HAP-1 (cell line): ENCODE measurements around the gene USP31.
"Not testable (repeated sequence)": the region's sequence is repeated elsewhere in the genome, so short reads cannot be mapped to it uniquely, and the experiment has no call there.

Experiments used
- DNase-seq, 2 experiments: peaks; one replicate each; pipeline ENCODE4 v3.0.0-alpha.2; 2016 to 2020; ENCODE audit warnings: low spot score in 2 of 2
- H3K27me3 ChIP-seq: fragments of 250-450 bp; sonication (Bioruptor Pico); 2 replicates; pipeline ENCODE4 v1.5.1; 2020; ENCODE audit warnings: low read depth, mild to moderate bottlenecking, moderate library complexity
- H3K36me3 ChIP-seq: fragments of 250-450 bp; sonication (Bioruptor Pico); replicated peaks from 2 replicates; pipeline ENCODE4 v1.5.1; 2020; ENCODE audit warnings: mild to moderate bottlenecking
- H3K4me1 ChIP-seq: fragments of 250-450 bp; sonication (Bioruptor Pico); 2 replicates; pipeline ENCODE4 v1.5.1; 2020; ENCODE audit warnings: mild to moderate bottlenecking
- H3K4me3 ChIP-seq: fragments of 250-450 bp; sonication (Bioruptor Pico); 2 replicates; pipeline ENCODE4 v1.5.1; 2020; ENCODE audit warnings: mild to moderate bottlenecking, moderate library complexity
- H3K9me3 ChIP-seq: fragments of 250-450 bp; sonication (Bioruptor Pico); 2 replicates; pipeline ENCODE4 v1.5.1; 2020; ENCODE audit warnings: mild to moderate bottlenecking, moderate library complexity
- in situ Hi-C: fragments of 300-500 bp; cut with MboI; formaldehyde crosslinking; loops from 3 replicates; pipeline ENCODE4 v1.14.3; 2020; ENCODE audit warnings: low sequenced_read_pairs, inconsistent platforms, mixed read lengths

Gene USP31

GRCh38 chr16:23113185-23113584 lies 36.1 kb downstream of the USP31 start:
- Histone ChIP-seq H3K36me3 (no peaks in the 10 kb centered on the region), H3K4me3 (no peak overlapping the region), H3K4me1 (peaks cover 10% of the 10 kb centered on the region), H3K27me3 (no peaks in the 10 kb centered on the region), H3K9me3 (no peaks in the 10 kb centered on the region)
- no peak for DNase-seq
- in situ Hi-C loops, result no loop called here

- in situ Hi-C loops, result no loop called here
- no peak overlapping the region for H3K4me3 ChIP-seq
Measured at GRCh38 chr16:23110257-23110899, 38.9 kb downstream of the USP31 start.

GRCh38 chr16:23107936-23108335 lies 41.3 kb downstream of the USP31 start:
- no peaks in the 10 kb centered on the region for H3K4me1 ChIP-seq
- no peak overlapping the region for H3K4me3 ChIP-seq
- in situ Hi-C loops, result no loop called here
- H3K27me3 ChIP-seq, result no peaks in the 10 kb centered on the region
- DNase-seq, result no peak
- no peaks in the 10 kb centered on the region for H3K9me3 ChIP-seq
- no peaks in the 10 kb centered on the region; the same call in 1 of the 2 replicates for H3K36me3 ChIP-seq

More at GRCh38 chr16:23110257-23110899, 38.9 kb downstream of the USP31 start:
- no peak for DNase-seq
- Histone ChIP-seq H3K36me3 (no peaks in the 10 kb centered on the region; the same call in 1 of the 2 replicates), H3K9me3 (no peaks in the 10 kb centered on the region), H3K27me3 (no peaks in the 10 kb centered on the region), H3K4me1 (no peaks in the 10 kb centered on the region)

GRCh38 chr16:23107117-23107516 lies 42.1 kb downstream of the USP31 start:
- Histone ChIP-seq H3K9me3 (no peaks in the 10 kb centered on the region), H3K4me3 (no peak overlapping the region), H3K4me1 (no peaks in the 10 kb centered on the region), H3K36me3 (no peaks in the 10 kb centered on the region; the same call in 1 of the 2 replicates), H3K27me3 (no peaks in the 10 kb centered on the region)
- in situ Hi-C loops, result no loop called here
- no peak for DNase-seq

GRCh38 chr16:23105309-23105708 lies 43.9 kb downstream of the USP31 start:
- H3K4me3 ChIP-seq, result no peak overlapping the region
- H3K27me3 ChIP-seq, result no peaks in the 10 kb centered on the region
- in situ Hi-C loops, result no loop called here
- no peaks in the 10 kb centered on the region for H3K4me1 ChIP-seq
- no peak for DNase-seq
- H3K9me3 ChIP-seq, result no peaks in the 10 kb centered on the region
- H3K36me3 ChIP-seq, result peaks cover under 1% of the 10 kb centered on the region

GRCh38 chr16:23104032-23104955 lies 45.0 kb downstream of the USP31 start:
- Histone ChIP-seq H3K9me3 (no peaks in the 10 kb centered on the region), H3K36me3 (peaks cover 11% of the 10 kb centered on the region), H3K4me1 (no peaks in the 10 kb centered on the region), H3K27me3 (no peaks in the 10 kb centered on the region), H3K4me3 (no peak overlapping the region)
- DNase-seq, result no peak
- in situ Hi-C loops, result no loop called here

- Histone ChIP-seq H3K9me3 (no peaks in the 10 kb centered on the region), H3K36me3 (peaks cover 11% of the 10 kb centered on the region), H3K27me3 (no peaks in the 10 kb centered on the region), H3K4me1 (no peaks in the 10 kb centered on the region), H3K4me3 (no peak overlapping the region)
- DNase-seq, result no peak
- in situ Hi-C loops, result no loop called here
Measured at GRCh38 chr16:23103603-23104002, 45.6 kb downstream of the USP31 start.

GRCh38 chr16:23101012-23101550 lies 48.2 kb downstream of the USP31 start:
- Histone ChIP-seq H3K4me1 (no peaks in the 10 kb centered on the region), H3K27me3 (no peaks in the 10 kb centered on the region), H3K4me3 (no peak overlapping the region), H3K9me3 (no peaks in the 10 kb centered on the region), H3K36me3 (peaks cover 11% of the 10 kb centered on the region)
- DNase-seq, result no peak
- in situ Hi-C loops, result no loop called here

GRCh38 chr16:23096450-23096849 lies 52.8 kb downstream of the USP31 start:
- in situ Hi-C loops, H3K4me3 ChIP-seq, H3K4me1 ChIP-seq, H3K9me3 ChIP-seq, H3K27me3 ChIP-seq, DNase-seq: not testable (repeated sequence)
- peaks cover 11% of the 10 kb centered on the region for H3K36me3 ChIP-seq

- DNase-seq, H3K9me3 ChIP-seq, H3K4me3 ChIP-seq, H3K27me3 ChIP-seq, H3K4me1 ChIP-seq, in situ Hi-C loops: not testable (repeated sequence)
- peaks cover 13% of the 10 kb centered on the region for H3K36me3 ChIP-seq
Measured at GRCh38 chr16:23094136-23094535, 55.1 kb downstream of the USP31 start.

- no peak overlapping the region for H3K4me3 ChIP-seq
- H3K36me3 ChIP-seq, result peaks cover 15% of the 10 kb centered on the region
- H3K9me3 ChIP-seq, result no peaks in the 10 kb centered on the region
- in situ Hi-C loops, result no loop called here
- no peak for DNase-seq
- no peaks in the 10 kb centered on the region for H3K27me3 ChIP-seq
- no peaks in the 10 kb centered on the region for H3K4me1 ChIP-seq
Measured at GRCh38 chr16:23092801-23093117, 56.5 kb downstream of the USP31 start.

GRCh38 chr16:23092072-23092800 lies 57.0 kb downstream of the USP31 start:
- no peak overlapping the region for H3K4me3 ChIP-seq
- peaks cover 15% of the 10 kb centered on the region for H3K36me3 ChIP-seq
- DNase-seq, result no peak
- no peaks in the 10 kb centered on the region for H3K4me1 ChIP-seq
- in situ Hi-C loops, result no loop called here
- H3K9me3 ChIP-seq, result no peaks in the 10 kb centered on the region
- H3K27me3 ChIP-seq, result no peaks in the 10 kb centered on the region

- no peaks in the 10 kb centered on the region for H3K4me1 ChIP-seq
- H3K27me3 ChIP-seq, result no peaks in the 10 kb centered on the region
- H3K9me3 ChIP-seq, result no peaks in the 10 kb centered on the region
- no peak for DNase-seq
- in situ Hi-C loops, result no loop called here
- H3K36me3 ChIP-seq, result peaks cover 24% of the 10 kb centered on the region
- no peak overlapping the region for H3K4me3 ChIP-seq
Measured at GRCh38 chr16:23089111-23089510, 60.1 kb downstream of the USP31 start.
